HL-60 (cell line): ENCODE data around the gene DHFR2.

Experiments
- DNase-seq, 2 experiments: peaks; one replicate each; pipeline ENCODE4 v3.0.0-alpha.2; 2010 to 2020; ENCODE audit warnings: low read depth in 1 of 2, low spot score in 1 of 2
- H3K27ac ChIP-seq: fragments of 250-450 bp; sonication (Bioruptor Pico); replicated peaks from 2 replicates; pipeline ENCODE4 v1.5.1; 2020; ENCODE audit warnings: mild to moderate bottlenecking, moderate library complexity
- H3K27me3 ChIP-seq: fragments of 250-450 bp; sonication (Bioruptor Pico); 2 replicates; pipeline ENCODE4 v1.5.1; 2021; ENCODE audit warnings: mild to moderate bottlenecking, moderate library complexity; ENCODE audit not compliant: insufficient read depth, poor library complexity, severe bottlenecking
- H3K4me3 ChIP-seq: replicated peaks from 2 replicates; pipeline ENCODE4 v1.5.1; 2011; ENCODE audit warnings: mild to moderate bottlenecking, control low read depth, low read length; ENCODE audit not compliant: insufficient read depth
- GABPA ChIP-seq: IDR thresholded peaks from 2 replicates; pipeline ENCODE4 v1.6.1; 2012; ENCODE audit warnings: low read depth
- SPI1 ChIP-seq: IDR thresholded peaks from 2 replicates; pipeline ENCODE4 v1.6.1; 2012; ENCODE audit warnings: low read depth, mild to moderate bottlenecking, borderline replicate concordance

DHFR2 gene

GRCh38 chr3:94008253-94008652 is 54.5 kb downstream of the DHFR2 start:
- H3K27ac ChIP-seq = no peak overlapping the region
- TF ChIP-seq SPI1 = no peak
- TF ChIP-seq GABPA = no peak
- no peak for DNase-seq
- H3K4me3 ChIP-seq = no peak overlapping the region
- H3K27me3 ChIP-seq = no peaks in the 10 kb centered on the region
